GM20431 (cell line): ENCODE results near the gene EPB41L1.

ENCODE experiments used
- in situ Hi-C: fragments of 300-500 bp; cut with MseI, MboI; formaldehyde crosslinking; loops from one replicate; pipeline ENCODE4 v1.15.0; 2020; ENCODE audit warnings: low sequenced_read_pairs; ENCODE audit not compliant: unreplicated experiment

EPB41L1 gene

GRCh38 chr20:36272547-36273220 lies 118.1 kb downstream of the EPB41L1 start:
- in situ Hi-C loops: no loop called here

- in situ Hi-C loops: no loop called here
Measured at GRCh38 chr20:36273414-36274180, 119.1 kb downstream of the EPB41L1 start.

- in situ Hi-C loops: no loop called here
Measured at GRCh38 chr20:36274181-36274841, 119.8 kb downstream of the EPB41L1 start.

- in situ Hi-C loops: no loop called here
Measured at GRCh38 chr20:36275011-36275410, 120.5 kb downstream of the EPB41L1 start.

- in situ Hi-C loops: no loop called here
Measured at GRCh38 chr20:36275441-36276189, 121.1 kb downstream of the EPB41L1 start.

- in situ Hi-C loops: no loop called here
Measured at GRCh38 chr20:36277546-36277945, 123.0 kb downstream of the EPB41L1 start.

GRCh38 chr20:36279362-36279761 lies 124.8 kb downstream of the EPB41L1 start:
- in situ Hi-C loops: no loop called here

GRCh38 chr20:36279776-36280175 lies 125.2 kb downstream of the EPB41L1 start:
- in situ Hi-C loops: no loop called here

GRCh38 chr20:36281785-36282380 lies 127.3 kb downstream of the EPB41L1 start:
- in situ Hi-C loops: no loop called here
